Measurements from ENCODE around the gene C13orf46.
A peak's percentile ranks its signal among the peaks of the same experiment; 100 is the strongest.

Gene C13orf46

GRCh38 chr13:113955691-113956090 lies 18.2 kb downstream of the C13orf46 start:
- TF ChIP-seq, protein P1, sequence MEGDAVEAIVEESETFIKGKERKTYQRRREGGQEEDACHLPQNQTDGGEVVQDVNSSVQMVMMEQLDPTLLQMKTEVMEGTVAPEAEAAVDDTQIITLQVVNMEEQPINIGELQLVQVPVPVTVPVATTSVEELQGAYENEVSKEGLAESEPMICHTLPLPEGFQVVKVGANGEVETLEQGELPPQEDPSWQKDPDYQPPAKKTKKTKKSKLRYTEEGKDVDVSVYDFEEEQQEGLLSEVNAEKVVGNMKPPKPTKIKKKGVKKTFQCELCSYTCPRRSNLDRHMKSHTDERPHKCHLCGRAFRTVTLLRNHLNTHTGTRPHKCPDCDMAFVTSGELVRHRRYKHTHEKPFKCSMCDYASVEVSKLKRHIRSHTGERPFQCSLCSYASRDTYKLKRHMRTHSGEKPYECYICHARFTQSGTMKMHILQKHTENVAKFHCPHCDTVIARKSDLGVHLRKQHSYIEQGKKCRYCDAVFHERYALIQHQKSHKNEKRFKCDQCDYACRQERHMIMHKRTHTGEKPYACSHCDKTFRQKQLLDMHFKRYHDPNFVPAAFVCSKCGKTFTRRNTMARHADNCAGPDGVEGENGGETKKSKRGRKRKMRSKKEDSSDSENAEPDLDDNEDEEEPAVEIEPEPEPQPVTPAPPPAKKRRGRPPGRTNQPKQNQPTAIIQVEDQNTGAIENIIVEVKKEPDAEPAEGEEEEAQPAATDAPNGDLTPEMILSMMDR (conservative IDR thresholded peaks at IDR 0.05; ENCODE audit: low read depth, low read length): no peak
- DNase-seq (ENCODE audit: low read depth): no peak
- H3K4me3 ChIP-seq (ENCODE audit: low read depth, low read length): no peak overlapping the region

DNA sequence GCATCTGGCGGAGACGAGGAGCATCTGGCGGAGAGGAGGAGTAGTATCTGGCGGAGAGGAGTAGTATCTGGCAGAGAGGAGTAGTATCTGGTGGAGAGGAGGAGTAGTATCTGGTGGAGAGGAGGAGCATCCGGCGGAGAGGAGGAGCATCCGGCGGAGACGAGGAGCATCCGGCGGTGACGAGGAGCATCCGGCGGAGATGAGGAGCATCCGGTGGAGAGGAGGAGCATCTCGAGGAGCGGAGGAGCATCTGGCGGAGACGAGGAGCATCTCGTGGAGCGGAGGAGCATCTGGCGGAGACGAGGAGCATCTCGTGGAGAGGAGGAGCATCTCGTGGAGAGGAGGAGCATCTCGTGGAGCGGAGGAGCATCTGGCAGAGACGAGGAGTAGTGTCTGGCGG lies 18.6 kb downstream of the C13orf46 start:
- TF ChIP-seq, protein P1 (conservative IDR thresholded peaks at IDR 0.05; ENCODE audit: low read depth, low read length): no peak
- no peak overlapping the region for H3K4me3 ChIP-seq (ENCODE audit: low read depth, low read length)
- no peak for DNase-seq (ENCODE audit: low read depth)

- H3K4me3 ChIP-seq (ENCODE audit: low read depth, low read length): no peak overlapping the region
- TF ChIP-seq, protein P1 (conservative IDR thresholded peaks at IDR 0.05; ENCODE audit: low read depth, low read length): peak; percentile 15
- no peak for DNase-seq (ENCODE audit: low read depth)
Observed at GRCh38 chr13:113954046-113954835, 19.6 kb downstream of the C13orf46 start.

DNA sequence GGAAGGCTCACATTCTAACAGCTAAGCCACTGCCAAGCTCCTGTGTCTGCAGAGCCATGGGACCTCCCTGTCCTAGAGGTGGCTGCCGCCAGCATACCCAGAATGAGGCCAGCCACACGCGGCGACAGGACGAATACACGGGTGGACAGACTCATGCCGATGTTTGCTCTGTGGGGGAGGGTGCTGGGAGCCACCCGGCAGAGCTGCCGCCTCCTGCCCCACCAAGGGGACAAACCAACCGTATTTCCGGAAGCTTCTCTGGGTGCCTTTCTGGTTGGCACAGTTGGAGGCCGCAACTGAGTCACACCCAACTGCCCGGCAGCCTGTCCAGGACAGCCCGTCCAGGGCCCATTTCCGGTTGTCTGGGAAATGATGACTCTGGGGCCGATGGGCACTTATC lies 20.3 kb downstream of the C13orf46 start:
- DNase-seq (ENCODE audit: low read depth): no peak
- no peak overlapping the region for H3K4me3 ChIP-seq (ENCODE audit: low read depth, low read length)
- TF ChIP-seq, protein P1 (conservative IDR thresholded peaks at IDR 0.05; ENCODE audit: low read depth, low read length): no peak

DNA sequence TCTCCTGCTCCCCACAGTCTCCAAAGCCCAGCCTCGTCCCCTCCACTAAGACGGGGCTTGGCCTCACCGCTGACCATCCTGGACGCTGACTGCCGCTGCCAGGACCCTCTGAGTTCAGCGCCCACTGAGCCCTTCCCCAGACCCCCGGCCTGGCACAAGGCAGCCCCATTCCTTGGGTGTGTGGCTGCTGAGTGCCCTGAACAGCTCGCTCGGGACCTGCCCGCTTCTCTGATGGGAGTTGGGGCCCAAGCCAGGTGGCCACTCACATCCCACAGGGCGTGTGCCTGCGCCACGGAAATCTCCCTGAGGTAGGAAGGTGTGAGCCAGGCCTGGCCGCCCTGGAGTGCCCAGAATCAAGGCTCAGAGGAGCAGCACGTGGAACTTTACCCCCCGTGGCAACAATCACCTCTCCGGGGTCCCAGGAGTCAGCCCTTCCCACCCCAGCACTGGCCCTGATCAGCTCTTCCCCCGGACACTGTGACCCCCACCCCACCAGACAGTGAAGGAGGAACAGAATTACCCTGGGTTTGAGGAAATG lies 20.8 kb downstream of the C13orf46 start:
- DNase-seq (ENCODE audit: low read depth): no peak
- H3K4me3 ChIP-seq (ENCODE audit: low read depth, low read length): no peak overlapping the region

DNA sequence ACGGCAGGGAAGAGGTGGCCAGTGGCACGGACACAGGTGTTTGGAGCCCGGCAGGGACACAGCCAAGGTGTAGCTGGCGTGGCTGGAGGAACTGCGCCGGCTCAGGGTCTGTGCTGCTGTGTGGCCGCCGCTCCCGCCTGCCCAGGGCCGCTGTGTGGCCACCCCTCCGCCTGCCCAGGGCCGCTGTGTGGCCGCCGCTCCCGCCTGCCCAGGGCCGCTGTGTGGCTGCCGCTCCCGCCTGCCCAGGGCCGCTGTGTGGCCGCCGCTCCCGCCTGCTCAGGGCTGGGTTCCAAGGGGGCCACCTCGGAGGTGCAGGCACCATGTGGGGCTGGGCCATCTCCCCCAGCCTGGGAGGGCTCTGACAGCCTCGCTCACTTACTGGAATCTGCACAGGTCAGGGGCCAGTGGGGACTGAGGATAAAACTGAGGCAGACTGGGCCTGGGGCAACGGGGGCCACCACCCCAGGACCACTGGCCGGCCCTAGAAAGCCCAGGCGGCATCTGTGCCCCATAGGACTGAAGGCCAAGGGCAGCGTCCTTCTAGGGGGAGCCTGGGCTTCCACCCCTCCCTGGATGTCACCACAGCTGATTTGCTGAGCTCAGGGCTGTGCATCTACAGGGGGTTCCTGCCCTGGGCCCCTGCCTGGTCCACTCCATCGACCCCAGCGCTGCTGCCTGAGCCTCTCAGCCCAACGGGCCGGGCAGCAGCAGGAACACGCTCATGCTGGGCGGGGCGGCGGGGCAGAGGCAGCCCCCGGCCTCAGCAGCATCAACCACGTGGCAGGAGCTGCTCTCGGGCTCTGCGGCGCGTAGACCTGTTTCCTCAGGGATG lies 21.5 kb downstream of the C13orf46 start:
- H3K4me3 ChIP-seq (ENCODE audit: low read depth, low read length): no peak overlapping the region
- TF ChIP-seq, protein P1 (conservative IDR thresholded peaks at IDR 0.05; ENCODE audit: low read depth, low read length): no peak
- no peak for DNase-seq (ENCODE audit: low read depth)

More for the DNA sequence above, 20.8 kb downstream of the C13orf46 start:
- TF ChIP-seq, protein P1 (conservative IDR thresholded peaks at IDR 0.05; ENCODE audit: low read depth, low read length): no peak
